HG02981 (cell line): ENCODE results near the gene CDCP2.
"Not testable (repeated sequence)": the region's sequence is repeated elsewhere in the genome, so short reads cannot be mapped to it uniquely, and the experiment has no call there.

Experiments
- ATAC-seq: cut with Tn5 transposase; IDR thresholded peaks from one replicate; pipeline ENCODE4 v1.9.1; 2021; ENCODE audit warnings: mild to moderate bottlenecking, moderate library complexity; ENCODE audit not compliant: unreplicated experiment

The CDCP2 gene

DNA sequence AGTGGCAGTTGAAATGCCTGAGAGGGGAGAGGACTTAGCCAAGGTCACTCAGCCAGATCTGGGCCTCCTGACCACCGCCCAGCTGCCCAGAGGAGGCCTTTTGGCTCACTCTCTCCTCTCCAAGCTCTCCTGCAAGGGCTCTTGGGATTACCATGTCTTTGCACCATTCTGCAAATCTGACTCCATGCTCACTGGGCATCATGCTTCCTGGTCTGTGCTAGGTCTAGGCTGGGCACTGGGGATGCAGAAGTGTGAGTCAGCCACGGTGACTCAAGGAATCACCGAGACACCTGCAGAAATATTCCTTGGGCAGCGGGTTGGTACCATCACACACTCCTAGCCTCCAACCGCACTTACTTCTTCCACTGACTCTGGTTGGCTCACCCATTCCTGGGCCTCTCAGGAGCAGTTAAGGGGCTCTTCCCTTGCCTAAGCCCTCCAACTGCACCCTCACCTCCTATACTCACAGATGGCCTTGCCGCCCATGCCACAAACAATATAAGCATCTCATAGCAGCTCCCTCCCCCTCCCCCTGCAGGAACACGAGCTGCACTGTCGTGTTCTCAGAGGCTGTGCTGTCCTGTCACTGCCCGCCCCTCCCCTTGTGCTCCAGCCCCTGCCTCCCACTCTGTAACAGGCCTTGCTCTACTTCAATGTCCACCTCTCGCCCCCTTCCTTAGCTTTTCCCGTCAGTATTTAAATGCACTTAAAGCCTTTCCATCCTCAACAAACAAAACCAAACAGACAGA lies 34.8 kb downstream of the CDCP2 start:
- no peak for ATAC-seq

DNA sequence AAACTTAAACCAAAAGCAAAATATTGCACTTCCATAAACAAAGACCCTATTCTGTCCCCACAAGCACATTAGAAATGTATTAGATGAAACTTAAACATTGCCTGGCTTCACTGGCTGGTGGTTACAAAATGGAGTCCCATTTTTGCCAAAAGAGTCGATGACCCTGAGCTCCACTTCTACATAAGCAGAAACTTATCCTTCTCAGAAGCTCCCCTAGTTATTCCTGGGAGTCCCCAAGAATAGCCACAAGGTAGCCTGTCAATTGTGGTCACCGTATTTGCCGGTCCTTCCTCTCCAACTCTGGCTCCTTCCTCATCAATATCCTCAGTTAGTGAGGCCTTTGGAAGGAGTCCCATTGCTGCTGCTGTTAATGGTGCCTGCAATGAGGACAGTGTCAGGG lies 37.3 kb downstream of the CDCP2 start:
- no peak for ATAC-seq

DNA sequence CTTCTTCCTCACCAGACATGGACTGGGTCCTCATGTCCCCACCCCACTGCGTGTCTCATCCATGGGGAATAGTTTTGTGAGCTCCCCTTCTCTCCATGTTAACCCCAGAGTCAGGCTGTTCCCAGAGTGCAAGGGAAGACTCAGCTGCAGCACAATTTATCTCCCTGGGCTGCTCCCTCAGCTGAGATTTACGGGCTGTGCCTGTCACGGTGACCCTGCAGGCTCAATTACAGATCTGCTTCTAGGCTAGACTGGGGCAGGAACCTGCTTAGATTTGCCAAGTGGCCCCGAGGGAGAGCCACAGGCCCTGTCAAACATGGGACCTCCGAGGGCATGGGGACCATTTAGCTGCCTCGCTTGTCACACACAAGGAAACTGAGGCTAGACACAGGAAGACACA lies 37.8 kb downstream of the CDCP2 start:
- no peak for ATAC-seq

DNA sequence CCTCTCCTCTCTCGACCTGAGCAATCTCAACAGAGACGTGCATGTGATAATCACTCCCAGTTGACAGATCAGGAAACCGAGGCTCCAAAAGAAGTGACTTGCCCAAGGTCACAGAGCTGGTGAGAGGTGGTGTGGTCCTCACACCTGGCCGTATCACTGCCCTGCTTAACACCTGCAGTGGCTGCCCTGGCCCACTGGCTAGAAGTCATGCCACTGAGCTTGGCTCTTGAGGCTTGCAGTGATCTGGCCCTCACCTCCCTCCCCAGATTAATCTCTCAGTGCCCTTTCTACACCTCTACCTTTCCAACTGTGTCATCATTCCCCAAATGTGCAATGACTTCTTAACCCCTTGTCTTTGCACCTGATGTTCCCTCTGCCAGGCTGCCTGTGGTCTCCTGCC lies 38.8 kb downstream of the CDCP2 start:
- no peak for ATAC-seq

DNA sequence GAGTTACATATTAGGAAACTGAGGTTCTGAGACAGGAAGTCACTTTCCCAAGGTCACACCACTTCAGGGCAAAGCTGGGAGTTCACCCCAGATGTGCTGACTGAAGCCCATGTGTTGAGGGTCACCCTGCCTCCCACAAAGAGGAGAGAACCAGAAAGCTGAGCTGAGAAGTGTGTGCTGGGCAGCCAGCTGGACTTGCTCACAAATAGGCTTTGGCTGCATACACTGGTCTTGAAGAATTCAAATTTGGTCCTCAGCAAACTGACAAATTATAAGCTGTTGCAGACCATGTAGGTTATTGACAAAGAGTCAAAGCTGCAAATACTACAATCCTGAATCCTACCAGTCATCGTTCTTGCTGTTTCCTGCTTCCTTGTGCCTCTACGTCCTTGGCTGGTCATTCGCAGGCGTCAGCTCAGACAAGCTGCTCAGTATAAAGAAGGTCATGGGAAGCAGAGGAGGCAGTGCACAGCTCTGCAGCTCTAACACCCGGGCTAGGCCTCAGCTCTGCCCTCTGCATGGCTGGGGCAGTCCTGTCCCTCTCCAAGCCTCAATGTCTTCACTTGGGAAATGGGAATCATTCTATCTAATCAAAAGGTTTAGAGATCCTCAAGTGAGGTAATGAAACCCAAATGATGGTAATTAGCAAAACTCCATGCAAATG lies 40.0 kb downstream of the CDCP2 start:
- no peak for ATAC-seq

DNA sequence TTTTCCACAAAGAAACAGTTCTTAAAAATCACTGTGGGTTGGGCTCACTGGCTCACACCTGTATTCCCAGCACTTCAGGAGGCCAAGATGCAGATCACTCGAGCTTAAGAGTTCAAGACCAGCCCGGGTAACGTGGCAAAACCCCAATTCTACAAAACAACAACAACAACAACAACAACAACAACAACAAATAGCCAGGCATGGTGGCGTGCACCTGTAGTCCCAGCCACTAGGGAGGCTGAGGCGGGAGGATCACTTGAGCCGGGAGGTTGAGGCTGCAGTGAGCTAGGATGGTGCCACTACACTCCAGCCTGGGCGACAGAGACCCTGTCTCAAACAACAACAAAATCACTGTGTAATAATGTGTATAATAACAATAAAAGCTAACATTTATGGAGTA lies 40.8 kb downstream of the CDCP2 start:
- ATAC-seq = no peak

DNA sequence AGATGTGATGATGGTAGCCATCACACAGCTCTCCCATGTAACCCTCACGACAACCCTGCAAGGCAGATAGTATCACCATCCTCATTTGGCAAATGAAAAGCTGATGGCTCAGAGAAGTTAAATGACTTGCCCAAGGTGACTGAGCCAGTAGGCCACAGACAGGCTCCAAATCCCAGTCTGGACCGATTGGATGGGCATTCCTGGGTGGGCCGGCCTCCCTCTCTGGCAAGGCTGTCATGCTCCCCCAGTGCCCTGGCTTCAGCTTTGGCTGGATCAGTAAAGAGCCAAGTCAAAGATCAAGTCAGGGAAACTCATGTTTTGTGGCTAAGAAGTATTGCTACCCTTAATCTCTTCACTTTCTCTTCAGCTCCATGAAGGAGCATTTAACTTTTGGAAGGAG lies 41.2 kb downstream of the CDCP2 start:
- ATAC-seq = no peak

DNA sequence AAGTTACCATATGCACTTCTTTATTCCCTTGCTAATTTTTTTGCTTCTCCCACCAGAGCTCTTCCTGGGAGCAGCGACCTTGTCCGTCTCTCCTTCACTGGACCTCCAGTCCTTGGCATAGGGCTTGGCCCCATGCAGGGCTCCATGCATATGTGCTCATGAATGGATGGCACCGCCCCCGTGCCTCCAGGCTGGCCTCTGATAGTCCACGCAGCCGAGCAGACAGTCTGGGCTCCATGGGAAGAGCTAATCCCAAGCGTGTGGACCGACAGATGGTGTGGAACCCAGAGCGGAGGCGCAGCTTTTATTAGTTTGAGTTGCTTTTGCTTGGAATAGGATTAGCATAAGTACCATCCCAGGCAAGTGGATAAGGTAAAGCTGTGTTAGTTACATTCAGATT lies 41.8 kb downstream of the CDCP2 start:
- ATAC-seq = no peak

DNA sequence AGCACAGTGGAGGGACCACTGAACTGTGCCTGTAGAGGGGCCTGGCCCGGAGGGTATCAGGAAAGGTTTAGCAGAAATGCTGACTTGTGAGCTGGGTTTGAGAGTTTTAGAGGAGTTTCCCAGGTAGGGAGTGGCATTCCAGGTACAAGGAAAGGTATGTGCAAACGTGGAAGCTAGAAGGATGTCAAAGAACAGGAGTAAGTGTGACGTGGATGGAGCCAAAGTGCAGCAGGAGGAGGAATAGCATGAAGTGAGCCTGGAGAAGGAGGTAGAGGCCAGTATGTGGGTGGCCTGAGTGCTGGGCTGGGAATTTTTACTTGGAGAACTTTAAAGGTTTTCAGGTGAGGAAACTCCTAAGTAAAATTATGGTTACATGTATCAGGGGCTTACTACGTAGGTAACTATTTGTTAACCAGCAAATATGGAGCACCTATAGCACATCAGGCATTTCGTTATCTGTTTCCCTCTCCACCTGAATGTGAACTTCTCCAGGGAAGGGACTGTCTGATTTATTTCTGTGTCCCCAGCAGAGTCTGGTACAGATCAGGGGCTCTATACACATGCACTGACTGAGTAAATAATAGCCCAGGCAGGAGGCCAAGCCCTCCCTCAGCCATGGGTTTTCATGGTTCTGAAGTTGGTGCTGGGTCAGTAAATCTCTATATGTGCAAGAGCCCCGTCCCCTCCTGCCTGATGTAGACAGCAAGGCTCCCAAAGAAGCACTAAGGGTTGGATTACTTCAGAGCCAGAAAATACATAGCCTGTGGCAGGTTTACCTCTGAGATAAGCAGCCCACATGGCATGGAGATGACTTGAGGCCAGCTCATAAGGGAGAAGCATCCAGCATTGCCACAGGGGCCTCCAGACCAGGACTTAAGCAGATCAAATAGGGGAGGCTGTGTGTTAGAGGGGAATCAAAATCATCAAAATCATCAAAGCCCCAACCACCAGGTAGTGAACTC lies 43.4 kb downstream of the CDCP2 start:
- no peak for ATAC-seq

DNA sequence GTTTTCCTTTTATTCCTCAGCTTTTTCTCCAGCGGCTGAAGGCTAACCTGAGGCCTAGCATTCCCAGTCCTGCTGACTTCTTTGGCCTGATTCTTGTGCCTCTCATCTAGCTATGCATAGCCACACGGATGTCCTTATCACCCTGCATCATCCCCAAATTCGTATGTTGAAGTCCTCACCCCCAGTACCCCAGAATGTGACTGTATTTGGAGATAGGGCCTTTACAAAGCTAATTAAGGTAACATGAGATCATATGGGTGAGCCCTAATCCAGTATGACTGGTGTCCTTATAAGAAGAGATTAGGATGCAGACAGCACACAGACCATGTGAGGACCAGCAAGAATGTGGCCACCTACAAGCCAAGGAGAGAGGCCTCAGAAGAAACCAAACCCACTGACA lies 44.6 kb downstream of the CDCP2 start:
- no peak for ATAC-seq

DNA sequence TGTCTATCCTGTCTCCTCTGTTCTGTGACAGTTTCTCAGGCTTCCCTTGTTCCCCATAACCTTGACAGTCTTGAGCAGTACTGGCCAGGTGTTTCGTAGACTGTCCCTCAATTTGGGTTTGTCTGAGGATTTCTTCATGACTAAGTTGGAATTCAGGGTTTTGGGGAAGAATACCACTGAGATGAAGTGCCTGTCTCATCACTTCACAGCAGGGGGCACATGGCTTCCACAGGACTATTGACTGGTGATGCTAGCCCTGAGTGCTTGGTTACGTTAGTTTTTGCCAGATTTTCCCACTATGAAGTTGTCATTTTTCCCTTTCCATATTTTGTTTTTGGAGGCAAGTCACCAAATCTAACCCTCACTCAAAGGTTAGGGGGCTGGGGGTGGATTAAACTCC lies 45.7 kb downstream of the CDCP2 start:
- ATAC-seq = no peak

DNA sequence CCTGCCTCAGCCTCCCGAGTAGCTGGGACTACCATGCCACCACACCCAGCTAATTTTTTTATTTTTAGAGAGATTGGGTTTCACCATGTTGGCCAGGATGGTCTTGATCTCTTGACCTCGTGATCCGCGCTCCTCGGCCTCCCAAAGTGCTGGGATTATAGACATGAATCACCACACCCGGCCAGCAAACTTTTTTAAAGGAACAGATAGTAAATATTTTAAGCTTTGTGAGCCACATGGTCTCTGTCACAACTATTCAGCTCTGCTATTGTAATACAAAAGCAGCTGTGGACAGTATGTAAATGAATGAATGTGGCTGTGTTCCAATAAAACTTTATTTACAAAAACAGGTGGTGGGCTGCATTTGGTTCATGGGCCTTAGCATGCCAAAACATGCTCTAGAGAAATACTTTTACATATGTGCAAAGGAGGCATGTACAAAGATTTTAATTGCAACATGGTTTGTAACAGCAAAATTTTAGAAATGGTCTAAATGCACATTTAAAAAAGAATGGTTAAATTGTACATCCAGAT lies 47.0 kb downstream of the CDCP2 start:
- ATAC-seq = no peak

DNA sequence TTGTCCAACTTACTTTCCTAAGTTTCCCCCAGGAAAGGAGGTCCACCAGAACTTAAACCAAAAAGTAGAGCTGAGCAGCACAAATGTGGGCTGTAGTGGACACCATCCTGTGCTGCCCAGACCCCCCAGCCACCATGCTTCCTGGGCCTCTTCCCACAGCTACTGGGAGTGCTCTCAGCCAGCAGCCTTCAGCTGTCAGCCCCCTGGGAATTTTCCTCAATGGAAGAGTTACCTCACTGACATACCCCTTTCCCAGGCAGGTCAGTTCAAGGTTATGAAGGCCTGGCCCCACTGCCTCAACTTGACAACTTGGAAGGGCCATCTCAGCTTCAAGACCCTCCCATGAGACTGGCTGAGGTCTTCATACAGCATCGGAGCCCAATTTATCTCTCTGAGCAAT lies 47.7 kb downstream of the CDCP2 start:
- ATAC-seq = no peak

DNA sequence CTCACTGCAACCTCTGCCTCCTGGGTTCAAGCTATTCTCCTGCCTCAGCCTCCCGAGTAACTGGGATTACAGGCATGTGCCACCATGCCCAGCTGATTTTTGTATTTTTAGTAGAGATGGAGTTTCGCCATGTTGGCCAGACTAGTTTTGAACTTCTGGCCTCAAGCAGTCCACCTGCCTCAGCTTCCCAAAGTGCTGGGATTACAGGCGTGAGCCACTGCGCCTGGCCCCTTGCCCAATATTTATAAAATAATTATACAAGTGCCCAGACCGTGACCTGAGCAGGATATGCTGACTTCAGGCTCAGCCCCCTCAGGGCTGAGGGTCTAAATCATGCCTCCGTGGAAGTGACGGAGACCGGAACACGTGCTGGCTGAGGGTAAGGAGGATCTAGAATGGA lies 48.2 kb downstream of the CDCP2 start:
- ATAC-seq = not testable (repeated sequence)

DNA sequence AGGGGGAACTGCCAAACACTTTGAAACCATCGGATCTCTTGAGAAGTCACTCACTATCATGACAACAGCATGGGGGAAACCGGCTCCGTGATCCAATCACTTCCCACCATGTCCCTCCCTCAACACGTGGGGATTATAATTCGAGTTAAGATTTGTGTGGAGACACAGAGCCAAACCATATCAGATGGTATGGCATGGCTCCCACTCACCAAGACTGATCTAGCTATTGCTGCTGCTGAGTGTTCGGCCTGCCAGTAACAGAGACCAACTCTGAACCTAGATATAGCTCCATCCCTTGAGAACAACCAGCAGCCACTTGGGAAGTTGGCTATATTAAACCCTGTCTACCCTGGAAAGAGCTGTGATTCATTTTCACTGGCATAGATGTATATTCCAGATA lies 49.4 kb downstream of the CDCP2 start:
- ATAC-seq = no peak

DNA sequence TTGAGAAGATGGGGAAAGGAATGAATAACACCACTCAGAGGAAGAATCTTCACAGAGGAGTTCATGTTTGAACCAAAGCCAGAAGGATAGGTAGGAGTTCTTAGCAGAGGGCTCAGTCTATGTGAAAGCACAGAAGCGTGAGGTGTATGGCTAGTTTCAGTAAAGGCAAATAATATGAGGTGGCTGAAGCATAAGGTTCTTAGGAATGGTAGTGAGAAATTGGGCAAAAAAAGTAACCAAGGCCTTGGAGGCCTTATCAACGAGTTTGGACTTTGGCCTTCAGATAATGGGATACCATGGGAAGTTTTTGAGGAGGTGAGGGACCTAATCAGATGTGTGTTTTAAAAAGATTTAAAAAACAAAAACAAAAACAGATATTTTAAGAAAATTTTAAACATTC lies 52.3 kb downstream of the CDCP2 start:
- ATAC-seq = no peak

DNA sequence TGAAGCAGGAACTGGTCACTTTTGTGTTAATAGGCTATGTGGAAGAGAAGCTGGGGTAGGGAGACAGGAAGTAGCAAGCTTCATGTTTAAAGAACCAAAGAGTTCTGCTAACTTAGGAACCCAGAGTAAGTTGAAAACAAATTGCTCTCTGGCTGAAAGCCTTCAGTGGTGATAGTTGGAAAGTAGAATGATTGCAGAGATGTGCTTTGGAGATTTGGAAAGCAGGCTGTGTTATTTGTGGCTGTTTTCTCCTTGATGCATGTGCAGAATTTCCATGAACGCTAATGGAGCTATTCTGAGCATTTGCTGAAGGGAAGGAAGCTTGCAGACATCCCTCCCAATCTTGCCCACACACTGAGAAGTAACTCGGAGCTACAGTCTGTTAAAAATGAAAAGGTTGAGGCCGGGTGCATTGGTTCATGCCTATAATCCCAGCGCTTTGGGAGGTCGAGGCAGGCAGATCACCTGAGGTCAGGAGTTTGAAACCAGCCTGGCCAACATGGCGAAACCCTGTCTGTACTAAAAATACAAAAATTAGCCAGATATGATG lies 53.7 kb downstream of the CDCP2 start:
- ATAC-seq = no peak

DNA sequence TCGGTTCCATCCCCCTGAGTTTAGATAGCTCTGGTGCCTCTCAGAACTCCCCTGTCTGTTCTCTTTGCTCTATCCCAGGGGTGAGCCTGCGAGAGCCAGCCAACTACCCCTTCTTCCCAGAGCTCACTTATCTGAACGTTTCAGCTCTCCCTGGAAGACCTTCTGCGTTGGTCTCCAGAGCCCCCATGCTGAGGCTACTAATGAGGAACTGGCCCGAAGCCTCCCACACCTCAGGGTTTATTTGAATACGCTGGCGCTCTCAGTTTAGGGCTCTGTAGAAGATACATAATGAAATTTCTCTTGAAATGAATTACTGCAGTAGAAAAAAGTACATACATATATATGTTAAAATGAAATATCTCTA lies 55.9 kb downstream of the CDCP2 start:
- no peak for ATAC-seq

DNA sequence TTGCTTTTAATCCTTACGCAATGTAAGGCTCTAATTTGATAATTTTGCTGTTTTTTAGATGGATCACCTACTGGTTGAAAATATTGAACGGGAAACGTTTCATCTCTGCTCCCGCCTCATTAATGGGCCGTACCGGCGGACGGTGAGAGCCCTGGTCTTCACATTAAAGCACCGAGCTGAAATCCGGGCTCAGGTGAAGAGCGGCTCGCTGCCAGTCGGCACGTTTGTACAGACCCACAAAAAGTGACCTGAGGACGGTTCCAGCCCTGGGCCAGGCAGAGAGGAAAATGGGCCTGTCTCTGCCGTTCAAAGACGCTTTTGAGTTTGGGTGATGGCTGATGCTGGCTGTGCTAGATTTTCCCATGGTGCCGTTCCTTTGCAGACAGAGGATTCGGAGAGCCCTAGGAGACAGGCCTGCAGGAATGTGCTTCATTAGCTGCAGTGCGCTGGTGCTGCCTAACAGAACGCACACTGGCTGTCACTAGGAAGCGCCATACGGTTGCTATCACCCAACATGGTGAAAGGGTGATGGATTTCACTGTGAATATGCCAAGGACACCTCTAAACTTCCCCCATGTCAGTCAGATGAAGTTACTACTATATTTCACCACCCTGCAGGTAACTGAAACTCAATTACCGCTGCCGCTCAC lies 56.4 kb downstream of the CDCP2 start:
- ATAC-seq = no peak

DNA sequence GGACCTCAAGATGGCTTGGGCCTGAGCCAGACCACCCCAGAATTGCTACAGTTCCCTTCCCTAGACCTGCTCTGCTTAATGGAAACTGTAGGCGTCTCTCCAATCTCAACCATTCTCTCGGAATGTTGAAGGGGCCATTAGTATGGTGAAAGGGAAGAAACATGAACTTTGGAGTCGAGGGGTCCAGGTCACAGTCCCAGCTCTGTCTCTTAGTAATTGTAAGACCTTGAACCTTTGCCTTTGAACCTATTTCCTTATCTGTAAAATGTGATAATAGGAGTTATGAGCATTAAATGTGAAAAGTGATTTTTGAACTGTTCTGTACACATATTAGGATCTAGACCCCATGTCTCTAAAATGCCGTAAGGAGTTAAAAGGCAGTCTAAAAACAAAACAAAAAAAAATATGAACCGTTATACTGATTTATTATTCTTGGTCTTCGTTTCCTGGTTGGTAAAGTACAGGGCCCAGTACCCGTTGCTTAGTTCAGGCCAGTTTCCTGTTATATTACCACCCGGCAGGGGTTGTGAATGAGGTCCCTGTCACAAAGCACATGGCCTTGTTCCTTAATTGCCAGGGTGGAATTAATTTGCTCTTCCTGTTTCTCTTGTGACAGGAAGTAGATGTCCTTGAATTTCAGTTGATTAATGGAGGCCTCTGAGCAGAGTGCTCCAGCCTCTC lies 57.1 kb downstream of the CDCP2 start:
- ATAC-seq = no peak
